GM19043 (cell line): ENCODE data around the gene BCDIN3D.
"Not testable (repeated sequence)": the region's sequence is repeated elsewhere in the genome, so short reads cannot be mapped to it uniquely, and the experiment has no call there.

Experiments used
- ATAC-seq: cut with Tn5 transposase; IDR thresholded peaks from one replicate; pipeline ENCODE4 v1.9.1; 2021; ENCODE audit warnings: low read depth; ENCODE audit not compliant: unreplicated experiment

BCDIN3D gene

GRCh38 chr12:49842519-49843352 is at the start of gene BCDIN3D:
Gene BCDIN3D, minus strand, starts transcription at chr12:49843106. Its CDS starts 19 bp downstream, at chr12:49843087.
- peak; percentile 60 for ATAC-seq

GRCh38 chr12:49892084-49892731 is 49.3 kb upstream of the BCDIN3D start:
- no peak for ATAC-seq

GRCh38 chr12:49891476-49891875 is 48.6 kb upstream of the BCDIN3D start:
- ATAC-seq, result no peak

- ATAC-seq, result no peak
Observed at GRCh38 chr12:49891012-49891411, 48.1 kb upstream of the BCDIN3D start.

GRCh38 chr12:49890096-49890461 is 47.2 kb upstream of the BCDIN3D start:
- no peak for ATAC-seq

GRCh38 chr12:49889361-49890095 is 46.6 kb upstream of the BCDIN3D start:
- ATAC-seq, result no peak

GRCh38 chr12:49888461-49889151 is 45.7 kb upstream of the BCDIN3D start:
- no peak for ATAC-seq

GRCh38 chr12:49887536-49888401 is 44.9 kb upstream of the BCDIN3D start:
- ATAC-seq, result no peak

- no peak for ATAC-seq
Observed at GRCh38 chr12:49887091-49887490, 44.2 kb upstream of the BCDIN3D start.

GRCh38 chr12:49885663-49886461 is 43.0 kb upstream of the BCDIN3D start:
- no peak for ATAC-seq

- no peak for ATAC-seq
Observed at GRCh38 chr12:49885118-49885517, 42.2 kb upstream of the BCDIN3D start.

- ATAC-seq, result no peak
Observed at GRCh38 chr12:49882851-49883464, 40.1 kb upstream of the BCDIN3D start.

GRCh38 chr12:49882248-49882850 is 39.4 kb upstream of the BCDIN3D start:
- no peak for ATAC-seq

GRCh38 chr12:49881415-49882247 is 38.7 kb upstream of the BCDIN3D start:
- no peak for ATAC-seq

GRCh38 chr12:49880756-49881414 is 38.0 kb upstream of the BCDIN3D start:
- ATAC-seq, result no peak

- not testable (repeated sequence) for ATAC-seq
Observed at GRCh38 chr12:49879065-49879464, 36.2 kb upstream of the BCDIN3D start.

- ATAC-seq, result no peak
Observed at GRCh38 chr12:49878021-49878420, 35.1 kb upstream of the BCDIN3D start.
